HEK293T (cell line): Measurements from ENCODE around the gene DIMT1.

Experiments used
- BHLHE40 ChIP-seq: fragments of 450-650 bp; IDR thresholded peaks from 2 replicates; pipeline ENCODE4 v1.6.1; 2016; ENCODE audit warnings: mild to moderate bottlenecking, moderate library complexity, borderline replicate concordance
- FOXA1 ChIP-seq: fragments of 450-650 bp; IDR thresholded peaks from 2 replicates; pipeline ENCODE4 v1.6.1; 2016; ENCODE audit warnings: mild to moderate bottlenecking
- FOXM1 ChIP-seq: fragments of 450-650 bp; IDR thresholded peaks from 2 replicates; pipeline ENCODE4 v1.6.1; 2017; ENCODE audit warnings: mild to moderate bottlenecking, borderline replicate concordance
- HDGF ChIP-seq: fragments of 450-650 bp; IDR thresholded peaks from 2 replicates; pipeline ENCODE4 v1.6.1; 2017; ENCODE audit warnings: antibody characterized with exemption, borderline replicate concordance
- SP1 ChIP-seq: fragments of 450-650 bp; IDR thresholded peaks from 2 replicates; pipeline ENCODE4 v1.6.1; 2017

- TF ChIP-seq BHLHE40 = no peak
- TF ChIP-seq FOXM1 = no peak
- no peak for TF ChIP-seq SP1
- no peak for TF ChIP-seq FOXA1
- TF ChIP-seq HDGF = no peak
Measured at GRCh38 chr5:62385816-62386400, 17.8 kb downstream of the DIMT1 start.
